Caki2 (cell line): ENCODE measurements around the gene MRS2. TPM values are rescaled to one million over a fixed set of nuclear protein-coding genes. Genes with fewer than 3 reads are reported as not detected.
A peak's percentile ranks its signal among the peaks of the same experiment; 100 is the strongest.

Experiments
- DNase-seq: peaks from one replicate; pipeline ENCODE4 v3.0.0-alpha.2; 2015; ENCODE audit warnings: low read depth
- in situ Hi-C: cut with HindIII; loops from 2 replicates; pipeline ENCODE4 v1.10.0; 2016; ENCODE audit warnings: low sequenced_read_pairs, low pct_unique_long_range_greater_than_20kb, mixed read lengths
- total RNA-seq: library from RNA; depleted of rRNA; stranded (reverse); fragments of >200 nt; shearing (Covaris generic); gene quantifications from 2 replicates; pipeline ENCODE4 v1.2.3, GENCODE V29; 2014; ENCODE audit warnings: low replicate concordance

The MRS2 gene
- total RNA-seq, 1 experiment from 2014 or later, result 18.7 TPM

GRCh38 chr6:24415753-24416152 lies 13.0 kb downstream of the MRS2 start:
- in situ Hi-C loops, result no loop called here
- no peak for DNase-seq

GRCh38 chr6:24419526-24419925 lies 16.8 kb downstream of the MRS2 start:
- DNase-seq, result no peak
- in situ Hi-C loops, result no loop called here

- in situ Hi-C loops, result no loop called here
- no peak for DNase-seq
Observed at GRCh38 chr6:24425091-24425490, 22.4 kb downstream of the MRS2 start.

GRCh38 chr6:24426729-24427446 lies 24.2 kb downstream of the MRS2 start:
- in situ Hi-C loops, result no loop called here

GRCh38 chr6:24428615-24429014 lies 25.9 kb downstream of the MRS2 start:
- peak; percentile 35 for DNase-seq
- in situ Hi-C loops, result no loop called here

More at GRCh38 chr6:24426729-24427446, 24.2 kb downstream of the MRS2 start:
- no peak for DNase-seq

- in situ Hi-C loops, result no loop called here
Observed at GRCh38 chr6:24429146-24429545, 26.4 kb downstream of the MRS2 start.

GRCh38 chr6:24430086-24430485 lies 27.4 kb downstream of the MRS2 start:
- in situ Hi-C loops, result no loop called here
- DNase-seq, result no peak

More at GRCh38 chr6:24429146-24429545, 26.4 kb downstream of the MRS2 start:
- DNase-seq, result no peak

GRCh38 chr6:24431045-24431451 lies 28.3 kb downstream of the MRS2 start:
- peak; percentile 33 for DNase-seq
- in situ Hi-C loops, result no loop called here

GRCh38 chr6:24432611-24433010 lies 29.9 kb downstream of the MRS2 start:
- in situ Hi-C loops, result no loop called here

GRCh38 chr6:24436979-24437378 lies 34.2 kb downstream of the MRS2 start:
- DNase-seq, result no peak
- in situ Hi-C loops, result no loop called here

More at GRCh38 chr6:24432611-24433010, 29.9 kb downstream of the MRS2 start:
- DNase-seq, result no peak

GRCh38 chr6:24439858-24440539 lies 37.3 kb downstream of the MRS2 start:
- no peak for DNase-seq
- in situ Hi-C loops, result no loop called here

- in situ Hi-C loops, result no loop called here
- DNase-seq, result no peak
Observed at GRCh38 chr6:24440897-24441598, 38.3 kb downstream of the MRS2 start.

- no peak for DNase-seq
- in situ Hi-C loops, result no loop called here
Observed at GRCh38 chr6:24441599-24441904, 38.8 kb downstream of the MRS2 start.

GRCh38 chr6:24444588-24444987 lies 41.9 kb downstream of the MRS2 start:
- in situ Hi-C loops, result no loop called here
- DNase-seq, result no peak

- in situ Hi-C loops, result no loop called here
- DNase-seq, result no peak
Observed at GRCh38 chr6:24445704-24446103, 43.0 kb downstream of the MRS2 start.

- in situ Hi-C loops, result no loop called here
- DNase-seq, result no peak
Observed at GRCh38 chr6:24446670-24447069, 43.9 kb downstream of the MRS2 start.

GRCh38 chr6:24448396-24448795 lies 45.7 kb downstream of the MRS2 start:
- no peak for DNase-seq
- in situ Hi-C loops, result no loop called here

- in situ Hi-C loops, result no loop called here
- no peak for DNase-seq
Observed at GRCh38 chr6:24448828-24449525, 46.2 kb downstream of the MRS2 start.
